ENCODE results near the gene STN1. TPM values are rescaled to one million over a fixed set of nuclear protein-coding genes. Genes with fewer than 3 reads are reported as not detected.
A peak's percentile ranks its signal among the peaks of the same experiment; 100 is the strongest.

STN1 gene
- total and polyA plus RNA-seq, 2 of the 4 experiments (the other 2 are of a cell fraction): 17.8 to 32.3 TPM

DNA sequence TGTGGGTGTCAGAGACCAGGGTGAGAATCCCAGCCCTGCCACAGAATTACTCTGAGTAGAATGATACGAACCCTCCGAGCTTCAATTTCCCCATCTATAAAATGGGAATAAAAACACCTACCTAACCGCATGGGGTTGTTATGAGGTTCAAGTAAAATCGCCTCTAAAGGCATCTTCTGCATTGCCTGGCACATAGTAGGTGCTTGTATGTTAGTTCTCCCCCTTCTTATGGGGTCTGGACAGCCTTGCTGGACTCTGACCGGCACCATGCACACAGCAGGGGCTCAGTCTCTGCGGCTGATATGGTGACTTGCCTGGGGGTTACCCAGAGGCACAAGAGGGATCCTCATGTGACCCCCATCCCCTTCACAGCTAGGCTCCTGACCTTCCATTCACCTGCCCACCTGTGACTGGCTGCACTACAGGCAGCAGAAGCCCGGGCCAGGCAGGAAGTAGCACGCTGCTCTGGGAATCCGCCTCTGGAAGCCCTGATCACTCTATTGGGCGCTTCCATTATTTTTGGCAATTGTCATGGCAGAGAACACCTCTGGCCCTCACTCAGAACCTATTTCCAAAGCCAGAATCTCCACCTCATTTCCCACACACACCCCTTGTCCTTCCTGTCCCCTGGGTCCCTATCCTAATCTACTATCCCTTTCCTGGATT lies 68.6 kb downstream of the STN1 start (continued):
- TF ChIP-seq RAD21 (IDR thresholded peaks at IDR 0.05; ENCODE audit: low read length): no peak

DNA sequence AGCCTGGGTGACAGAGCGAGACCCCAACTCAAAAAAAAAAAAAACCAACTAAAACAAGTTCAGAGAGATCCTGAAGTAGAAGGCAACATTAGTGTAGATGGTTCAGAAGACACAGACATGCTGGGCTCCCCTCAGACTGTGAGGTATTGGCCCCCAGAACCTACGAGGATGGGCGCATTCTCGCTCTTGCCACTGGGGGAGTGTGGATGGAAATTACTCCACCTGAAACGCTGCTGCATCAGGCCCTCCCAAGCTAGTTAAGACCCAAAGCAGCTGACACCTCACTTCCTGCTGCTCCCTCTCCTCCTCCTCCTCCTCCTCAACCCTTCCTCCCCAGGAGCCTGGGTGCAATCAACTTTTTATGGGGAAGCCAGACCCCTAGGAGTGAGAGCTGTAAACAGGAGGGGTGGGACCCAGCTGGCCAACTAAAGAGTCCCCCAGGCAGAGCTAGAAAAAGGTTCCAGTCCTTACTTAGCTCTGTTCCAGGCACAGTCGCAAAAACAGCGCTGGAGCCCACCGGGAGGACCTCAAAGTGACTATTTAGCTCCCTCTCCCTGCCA lies 70.0 kb downstream of the STN1 start:
- Histone ChIP-seq H3K4ac (ENCODE audit: low read depth, low read length) (no peak overlapping the region), H3K4me1 (ENCODE audit: control insufficient read depth, insufficient read depth, low read length) (peaks cover 32% of the 10 kb centered on the region), H3K36me3 (ENCODE audit: control insufficient read depth, insufficient read depth, low read length) (no peaks in the 10 kb centered on the region), H3K27ac (ENCODE audit: insufficient read depth, low read length) (no peak overlapping the region), H2BK120ac (ENCODE audit: low read depth, low read length) (no peak overlapping the region), H3K9me3 (ENCODE audit: control insufficient read depth, insufficient read depth, low read length) (no peaks in the 10 kb centered on the region), H2AK9ac (replicated peaks; ENCODE audit: low read depth, low read length, poor library complexity) (peak overlapping the region; percentile 33), H3K4me2 (ENCODE audit: low read depth, low read length) (no peak overlapping the region), H3K4me3 (ENCODE audit: insufficient read depth, low read depth, low read length) (no peak overlapping the region), H3K9me1 (ENCODE audit: insufficient read depth, low read length) (peaks cover 33% of the 10 kb centered on the region), H2BK5ac (ENCODE audit: low read depth, low read length, poor library complexity, severe bottlenecking) (no peak overlapping the region), H2AK5ac (ENCODE audit: low read depth, low read length) (no peak overlapping the region), H3K14ac (replicated peaks; ENCODE audit: low read depth, low read length) (no peak overlapping the region), H2AFZ (replicated peaks; ENCODE audit: low read length, poor library complexity) (peak overlapping the region; percentile 14), H4K91ac (ENCODE audit: insufficient read depth, low read depth, low read length) (no peak overlapping the region), H4K8ac (ENCODE audit: low read depth in 2 of 2, low read length in 2 of 2) (peak overlapping the region in 1 of 2 experiments; percentile 11; a peak in 1 of 4 replicates), H3K23ac (ENCODE audit: low read depth, low read length) (peak overlapping the region; percentile 52; the same call in 1 of the 2 replicates), H2BK15ac (ENCODE audit: low read depth, low read length) (no peak overlapping the region), H3K9ac (ENCODE audit: low read depth, low read length) (no peak overlapping the region), H3K18ac (ENCODE audit: low read depth, low read length) (no peak overlapping the region), H4K20me1 (ENCODE audit: insufficient read depth, low read length) (peaks cover 13% of the 10 kb centered on the region; the same call in 1 of the 2 replicates), H4K5ac (ENCODE audit: low read depth, low read length) (no peak overlapping the region), H2BK20ac (ENCODE audit: low read depth, low read length) (no peak overlapping the region), H3K56ac (ENCODE audit: extremely low read depth, insufficient read depth, low read length) (no peak overlapping the region), H3K27me3 (ENCODE audit: control insufficient read depth, insufficient read depth, low read length) (no peaks in the 10 kb centered on the region), H3K79me1 (ENCODE audit: low read depth in 1 of 2, low read length in 2 of 2) (peaks cover 27 to 78% of the 10 kb centered on the region in 2 experiments)
- dilution Hi-C loops (cut with HindIII; ENCODE audit: low sequenced_read_pairs, unreplicated experiment): no loop called here
- TF ChIP-seq MAZ (IDR thresholded peaks at IDR 0.05; ENCODE audit: borderline replicate concordance, low read depth, low read length): no peak
- TF ChIP-seq, protein P1, sequence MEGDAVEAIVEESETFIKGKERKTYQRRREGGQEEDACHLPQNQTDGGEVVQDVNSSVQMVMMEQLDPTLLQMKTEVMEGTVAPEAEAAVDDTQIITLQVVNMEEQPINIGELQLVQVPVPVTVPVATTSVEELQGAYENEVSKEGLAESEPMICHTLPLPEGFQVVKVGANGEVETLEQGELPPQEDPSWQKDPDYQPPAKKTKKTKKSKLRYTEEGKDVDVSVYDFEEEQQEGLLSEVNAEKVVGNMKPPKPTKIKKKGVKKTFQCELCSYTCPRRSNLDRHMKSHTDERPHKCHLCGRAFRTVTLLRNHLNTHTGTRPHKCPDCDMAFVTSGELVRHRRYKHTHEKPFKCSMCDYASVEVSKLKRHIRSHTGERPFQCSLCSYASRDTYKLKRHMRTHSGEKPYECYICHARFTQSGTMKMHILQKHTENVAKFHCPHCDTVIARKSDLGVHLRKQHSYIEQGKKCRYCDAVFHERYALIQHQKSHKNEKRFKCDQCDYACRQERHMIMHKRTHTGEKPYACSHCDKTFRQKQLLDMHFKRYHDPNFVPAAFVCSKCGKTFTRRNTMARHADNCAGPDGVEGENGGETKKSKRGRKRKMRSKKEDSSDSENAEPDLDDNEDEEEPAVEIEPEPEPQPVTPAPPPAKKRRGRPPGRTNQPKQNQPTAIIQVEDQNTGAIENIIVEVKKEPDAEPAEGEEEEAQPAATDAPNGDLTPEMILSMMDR (conservative IDR thresholded peaks at IDR 0.05; ENCODE audit: low read depth, low read length): 0 out of 2 replicates have a peak, but pooled peaks have one; percentile 10
- no peak for DNase-seq
- ChIA-PET POLR2A (ENCODE audit: unreplicated experiment) (no interaction called here), CTCF (interaction anchor here (0.6 to 1.2 kb wide), 4 partner anchors 9 to 67 kb away, joined by 3 to 6 read pairs (median 4); no protein-coding TSS in a partner anchor)
- ATAC-seq (ENCODE audit: low read depth): no peak
- whole genome bisulfite sequencing, 2 experiments (ENCODE audit: extremely low coverage in 2 of 2, insufficient read length in 1 of 2): no CpG with 5 or more reads among the region's 8 CpGs
- intact Hi-C loops (cut with micrococcal nuclease): no loop called here
- in situ Hi-C loops (cut with MboI; ENCODE audit: low sequenced_read_pairs): no loop called here
- BruUV-seq (replicated peaks): no TSS peak

All from IMR-90 (cell line).